VCaP (cell line): Measurements from ENCODE around the gene CSTA.

Experiments
- H3K27ac ChIP-seq: fragments of 450-650 bp; 2 replicates; pipeline ENCODE4 v1.5.1; 2017
- CTCF ChIP-seq: fragments of 450-650 bp; conservative IDR thresholded peaks from 2 replicates; pipeline ENCODE4 v1.5.1; 2017; ENCODE audit warnings: mild to moderate bottlenecking, moderate library complexity

Gene CSTA

GRCh38 chr3:122310361-122310760 is 14.7 kb upstream of the CSTA start:
- no peak for TF ChIP-seq CTCF
- no peak overlapping the region for H3K27ac ChIP-seq

- no peak overlapping the region for H3K27ac ChIP-seq
- no peak for TF ChIP-seq CTCF
Observed at GRCh38 chr3:122312826-122313225, 12.2 kb upstream of the CSTA start.

GRCh38 chr3:122313281-122313680 is 11.8 kb upstream of the CSTA start:
- no peak for TF ChIP-seq CTCF
- H3K27ac ChIP-seq: no peak overlapping the region

- no peak overlapping the region for H3K27ac ChIP-seq
Observed at GRCh38 chr3:122314228-122314876, 10.7 kb upstream of the CSTA start.

GRCh38 chr3:122315619-122316018 is 9.4 kb upstream of the CSTA start:
- H3K27ac ChIP-seq: no peak overlapping the region
- TF ChIP-seq CTCF: no peak

More at GRCh38 chr3:122314228-122314876, 10.7 kb upstream of the CSTA start:
- TF ChIP-seq CTCF: no peak

- no peak for TF ChIP-seq CTCF
- no peak overlapping the region for H3K27ac ChIP-seq
Observed at GRCh38 chr3:122316368-122316767, 8.7 kb upstream of the CSTA start.

- TF ChIP-seq CTCF: no peak
- no peak overlapping the region for H3K27ac ChIP-seq
Observed at GRCh38 chr3:122318620-122319019, 6.4 kb upstream of the CSTA start.
